ENCODE results near the gene CLDN10.

- TF ChIP-seq CTCF (conservative IDR thresholded peaks at IDR 0.05; ENCODE audit: low read depth, low read length) (no peak), EZH2phosphoT487 (IDR thresholded peaks at IDR 0.05; ENCODE audit: borderline replicate concordance, low read length) (no peak), EZH2 (IDR thresholded peaks at IDR 0.05; ENCODE audit: low read length, unreplicated experiment) (no peak)
Observed at GRCh38 chr13:95509521-95510310, 42.8 kb upstream of the CLDN10 start.

Measured in PC-3 (cell line).